Stimulated activated naive CD8-positive, alpha-beta T cell treated with anti-CD3 and anti-CD28 coated beads, Interleukin-15, Interleukin-2, amounts not matched to agents 100 U/mL and 50 U/mL, for 24 hours (primary cell): Measurements from ENCODE around the gene HOATZ.
A peak's percentile ranks its signal among the peaks of the same experiment; 100 is the strongest.

ENCODE experiments used
- ATAC-seq: fragments of 150-1000 bp; cut with Tn5 transposase; one replicate; pipeline ENCODE4 v1.10.0; 2021
- DNase-seq: peaks from one replicate; pipeline ENCODE4 v3.0.0; 2021

HOATZ gene

GRCh38 chr11:111549196-111549868, 34.8 kb downstream of the HOATZ start:
- DNase-seq: no peak
- ATAC-seq: no peak

DNA sequence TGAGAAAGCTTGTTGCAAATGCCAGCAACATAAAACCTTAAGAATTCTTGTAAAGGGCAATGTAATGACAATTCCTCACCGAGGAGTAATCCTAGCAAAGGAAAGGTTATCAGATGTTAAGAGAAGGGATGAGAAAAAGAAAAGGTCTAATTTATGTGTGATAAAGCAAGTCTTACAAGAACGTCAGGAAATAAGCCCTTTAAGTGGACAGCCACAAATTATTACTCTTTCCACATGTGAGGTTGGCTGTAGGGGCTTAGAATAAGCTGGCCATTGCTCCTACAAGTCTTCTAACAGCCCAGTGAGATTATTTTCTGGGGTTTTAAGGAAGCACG, 35.3 kb downstream of the HOATZ start:
- ATAC-seq (no peak), DNase-seq (no peak)

DNA sequence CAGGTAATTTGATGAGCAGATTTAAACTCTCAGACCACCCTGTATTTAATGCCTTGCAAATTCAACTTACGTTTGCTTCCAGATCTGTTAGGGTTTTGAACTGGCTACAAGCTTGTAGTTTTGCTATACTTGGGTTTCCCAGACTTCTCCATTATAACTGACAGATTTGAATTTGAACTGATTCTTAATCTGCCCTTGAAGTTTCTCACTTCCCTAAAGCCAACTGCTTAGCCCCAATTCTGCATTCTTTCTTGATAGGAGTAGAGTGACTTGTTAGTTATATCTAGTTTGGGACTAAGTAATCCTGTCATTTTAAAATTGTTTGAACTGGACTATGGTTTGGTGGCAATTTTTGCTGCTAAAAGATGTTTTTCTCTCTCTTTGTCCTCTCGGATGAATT, 35.7 kb downstream of the HOATZ start:
- ATAC-seq: no peak
- DNase-seq: no peak

GRCh38 chr11:111554532-111554931, 40.0 kb downstream of the HOATZ start:
- no peak for ATAC-seq

GRCh38 chr11:111555255-111555654, 40.7 kb downstream of the HOATZ start:
- no peak for DNase-seq
- ATAC-seq: no peak

More at GRCh38 chr11:111554532-111554931, 40.0 kb downstream of the HOATZ start:
- DNase-seq: no peak

- ATAC-seq: no peak
- DNase-seq: no peak
Observed at GRCh38 chr11:111557425-111558111, 43.0 kb downstream of the HOATZ start.

GRCh38 chr11:111559800-111560464, 45.4 kb downstream of the HOATZ start:
- DNase-seq (no peak), ATAC-seq (no peak)

DNA sequence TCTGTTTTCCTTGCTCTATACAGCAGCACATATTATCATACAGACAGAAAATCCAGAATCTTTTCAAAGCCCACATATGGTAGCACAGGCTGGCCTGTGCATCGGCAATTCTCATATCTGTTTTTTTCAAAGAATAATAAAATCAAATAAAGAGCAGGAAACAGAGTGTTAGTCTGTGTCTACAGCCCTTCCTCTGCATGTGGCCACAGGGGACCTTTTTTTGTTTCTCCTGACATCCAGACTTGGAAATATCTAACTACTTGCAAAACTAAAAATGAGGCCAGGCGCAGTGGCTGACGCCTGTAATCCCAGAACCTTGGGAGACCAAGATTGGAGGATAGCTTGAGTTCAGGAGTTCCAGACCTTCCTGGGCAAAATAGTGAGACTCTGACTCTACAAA, 46.2 kb downstream of the HOATZ start:
- DNase-seq (no peak), ATAC-seq (no peak)

GRCh38 chr11:111561306-111561705, 46.7 kb downstream of the HOATZ start:
- DNase-seq: no peak

GRCh38 chr11:111561791-111562325, 47.3 kb downstream of the HOATZ start:
- ATAC-seq: no peak
- no peak for DNase-seq

More at GRCh38 chr11:111561306-111561705, 46.7 kb downstream of the HOATZ start:
- no peak for ATAC-seq

- DNase-seq: no peak
- no peak for ATAC-seq
Observed at GRCh38 chr11:111562692-111563389, 48.3 kb downstream of the HOATZ start.

DNA sequence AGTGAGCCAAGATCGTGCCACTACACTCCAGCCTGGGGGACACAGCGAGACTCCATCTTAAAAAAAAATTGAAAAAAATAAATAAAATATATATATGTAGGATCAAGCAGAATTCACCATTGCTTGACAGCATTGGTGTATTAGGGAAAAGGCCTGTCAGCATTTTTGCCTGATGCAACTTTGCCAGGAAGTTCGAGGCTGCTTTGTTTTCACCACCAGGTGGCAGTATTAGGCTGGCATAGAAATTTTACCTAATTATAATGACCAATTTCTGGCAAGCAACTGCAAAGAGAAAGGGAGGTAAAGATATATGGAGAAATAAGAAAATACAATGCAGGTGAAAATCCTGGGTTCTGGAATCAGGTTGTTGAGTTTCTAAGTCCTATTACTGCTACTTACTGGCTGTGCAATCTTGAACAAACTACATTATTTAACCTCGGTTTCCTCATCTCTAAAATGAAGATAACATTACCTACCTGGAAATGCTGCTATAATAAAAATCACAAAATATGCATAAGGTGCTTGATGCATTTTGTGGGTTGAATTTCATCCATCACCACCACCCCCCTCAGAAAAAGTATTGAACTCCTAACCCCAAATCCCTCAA, 50.6 kb downstream of the HOATZ start:
- DNase-seq (peak; percentile 66), ATAC-seq (no peak)

- no peak for ATAC-seq
- DNase-seq: no peak
Observed at GRCh38 chr11:111566324-111566723, 51.7 kb downstream of the HOATZ start.

- no peak for ATAC-seq
Observed at GRCh38 chr11:111569476-111569875, 54.9 kb downstream of the HOATZ start.

GRCh38 chr11:111570796-111571195, 56.2 kb downstream of the HOATZ start:
- no peak for DNase-seq
- ATAC-seq: no peak

More at GRCh38 chr11:111569476-111569875, 54.9 kb downstream of the HOATZ start:
- no peak for DNase-seq

DNA sequence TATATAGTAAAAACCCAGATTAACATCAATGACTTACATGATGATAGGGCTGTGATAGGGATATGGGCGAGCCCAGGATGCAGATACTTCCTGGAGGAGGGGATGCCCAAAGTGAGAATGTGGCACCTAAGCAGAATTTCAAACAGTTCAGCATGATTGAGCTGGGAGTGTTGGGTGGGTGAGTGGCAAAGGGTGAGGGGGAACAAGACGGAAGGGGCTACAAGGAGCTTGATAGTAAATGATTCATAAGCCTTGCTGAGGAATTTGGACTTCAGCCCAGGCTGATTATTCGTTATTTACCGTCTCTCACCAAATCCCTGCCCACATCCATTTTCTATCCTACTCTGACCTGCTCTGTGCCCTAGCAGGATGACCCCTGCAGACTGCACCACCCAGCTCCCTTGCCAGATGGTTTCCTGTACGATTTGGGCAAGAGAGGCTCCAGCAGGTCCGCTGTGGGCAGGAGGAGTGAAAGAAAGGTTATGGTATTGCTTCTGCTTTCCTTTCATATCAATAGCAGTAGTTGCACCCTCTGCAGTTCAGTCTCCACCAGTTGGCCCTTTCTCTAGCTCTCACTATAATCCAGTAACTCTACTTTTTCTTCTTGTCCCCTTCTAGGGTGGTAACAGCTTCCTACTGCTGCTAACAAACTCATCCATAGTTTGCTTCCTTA, 57.4 kb downstream of the HOATZ start:
- ATAC-seq (no peak), DNase-seq (no peak)

- ATAC-seq (no peak), DNase-seq (no peak)
Observed at GRCh38 chr11:111572581-111572980, 58.0 kb downstream of the HOATZ start.

DNA sequence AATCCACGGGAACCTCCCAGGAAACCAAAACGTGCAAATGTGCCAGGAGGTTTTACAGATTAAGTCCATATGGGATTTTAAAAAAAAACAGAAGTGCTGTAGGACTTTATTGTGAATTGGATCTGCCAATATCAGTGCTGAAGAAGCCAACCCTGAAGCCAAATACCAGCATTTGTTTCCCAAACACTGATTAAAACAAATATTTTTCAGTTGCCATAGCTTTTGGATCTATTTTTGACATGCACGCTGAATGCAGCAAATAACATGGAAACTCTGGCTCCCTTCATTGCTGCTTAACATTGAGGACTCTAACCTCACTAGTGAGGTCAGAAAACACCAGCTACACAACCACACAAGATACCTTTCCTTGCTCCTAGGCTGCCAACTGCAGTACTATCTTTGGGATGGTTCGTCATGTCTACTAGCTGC, 59.3 kb downstream of the HOATZ start:
- DNase-seq: no peak
- ATAC-seq: no peak

GRCh38 chr11:111574373-111575225, 60.0 kb downstream of the HOATZ start:
- DNase-seq (no peak), ATAC-seq (no peak)

DNA sequence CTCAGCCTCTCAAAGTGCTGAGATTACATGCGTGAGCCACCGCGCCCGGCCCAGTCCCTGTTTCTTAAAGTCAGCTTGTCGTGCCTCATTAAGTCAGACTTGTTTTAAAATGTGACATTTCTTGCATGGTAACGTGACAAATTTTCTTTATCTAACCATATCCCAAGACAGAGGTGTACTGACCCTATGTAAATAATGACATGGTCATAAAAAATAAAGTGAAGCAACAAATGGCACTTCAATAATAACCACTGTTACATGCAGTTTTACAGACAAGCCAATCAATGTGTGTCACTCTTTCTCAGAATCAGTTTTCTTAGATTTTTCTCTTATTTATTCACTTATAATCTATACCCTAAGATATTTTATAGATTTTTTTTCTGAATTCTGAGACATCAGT, 61.2 kb downstream of the HOATZ start:
- DNase-seq (no peak), ATAC-seq (no peak)

DNA sequence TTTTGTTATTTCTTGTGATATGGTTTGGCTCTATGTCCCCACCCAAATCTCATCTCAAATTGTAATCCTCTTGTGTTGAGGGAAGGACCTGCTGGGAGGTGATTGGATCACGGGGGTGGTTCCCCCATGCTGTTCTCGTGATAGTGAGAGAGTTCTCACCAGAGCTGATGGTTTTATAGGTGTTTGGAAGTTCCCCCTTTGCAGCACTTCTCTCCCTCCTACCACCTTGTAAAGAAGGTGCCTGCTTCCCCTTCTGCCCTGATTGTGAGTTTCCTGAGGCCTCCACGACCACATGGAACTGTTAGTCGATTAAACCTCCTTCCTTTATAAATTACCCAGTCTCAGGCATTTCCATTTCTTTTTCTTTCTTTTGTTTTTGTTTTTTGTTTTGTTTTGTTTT, 63.2 kb downstream of the HOATZ start:
- DNase-seq (no peak), ATAC-seq (no peak)
